Transverse colon (tissue), 4 donors: Measurements from ENCODE around the gene TCOF1. TPM values are rescaled to one million over a fixed set of nuclear protein-coding genes. Genes with fewer than 3 reads are reported as not detected.

Experiments
- DNase-seq: peaks from one replicate; pipeline ENCODE4 v3.0.0-alpha.2; 2019
- H3K27ac ChIP-seq, 4 donors: fragments of 200-600 bp; sonication (generic); 2 replicates each; pipeline ENCODE4 v1.5.1; 2016 to 2018; ENCODE audit warnings: inconsistent platforms in 4 of 4
- H3K27me3 ChIP-seq: fragments of 200-600 bp; sonication (generic); 2 replicates; pipeline ENCODE4 v1.5.1; 2017; ENCODE audit warnings: inconsistent platforms
- H3K36me3 ChIP-seq, 4 donors: fragments of 200-600 bp; sonication (generic); 2 replicates each; pipeline ENCODE4 v1.5.1; 2017 to 2019; ENCODE audit warnings: inconsistent platforms in 4 of 4
- H3K4me1 ChIP-seq, 4 donors: fragments of 200-600 bp; sonication (generic); 2 replicates each; pipeline ENCODE4 v1.5.1; 2017 to 2020; ENCODE audit warnings: inconsistent platforms in 4 of 4
- H3K4me3 ChIP-seq, 4 donors: fragments of 200-600 bp; sonication (generic); 1 replicate in 1 of 4; 2 replicates in 3 of 4; pipeline versions ENCODE4 v1.5.1 to v1.6.1; 2017 to 2019; ENCODE audit warnings: inconsistent platforms in 4 of 4
- H3K9me3 ChIP-seq, 2 donors: fragments of 200-600 bp; sonication (generic); 2 replicates each; pipeline ENCODE4 v1.5.1; 2017 to 2019; ENCODE audit warnings: inconsistent platforms in 2 of 2
- EP300 ChIP-seq: sonication (generic); formaldehyde crosslinking; IDR thresholded peaks from one replicate; pipeline ENCODE4 v1.6.1; 2017; ENCODE audit warnings: antibody characterized with exemption, low read depth
- POLR2A ChIP-seq: fragments of 450-650 bp; IDR thresholded peaks from one replicate; pipeline ENCODE4 v1.6.1; 2016; ENCODE audit warnings: antibody characterized with exemption, mild to moderate bottlenecking, moderate library complexity
- POLR2AphosphoS5 ChIP-seq, 3 donors: sonication (generic); formaldehyde crosslinking; IDR thresholded peaks; one replicate each; pipeline ENCODE4 v1.6.1; 2016; ENCODE audit warnings: antibody characterized with exemption in 3 of 3
- WGBS, 2 donors: methylation state at CpG; one replicate each; pipeline ENCODE4 v1.1.5; 2018; ENCODE audit warnings: low coverage in 1 of 2; 5-methylcytosine and 5-hydroxymethylcytosine counted together
- in situ Hi-C, 4 donors: fragments of 200-750 bp; cut with MboI; loops; one replicate each; pipeline versions ENCODE4 v1.15.0 to v1.15.1; 2017; ENCODE audit warnings: low sequenced_read_pairs in 3 of 4, low pct_ligation_motif_present in 1 of 4, low pct_unique_long_range_greater_than_20kb in 1 of 4
- intact Hi-C: fragments of 100-400 bp; cut with DNase I; formaldehyde crosslinking; loops from one replicate; pipeline ENCODE4 v1.15.1; 2023; ENCODE audit warnings: low total_unique reads
- total RNA-seq, 4 donors: library from RNA; depleted of rRNA; stranded (reverse); fragments of >200 nt; gene quantifications; one replicate each; pipeline ENCODE4 v1.1.0, GENCODE V29; 2016
- TF ChIP-seq, protein P1 (sequence below), 5 experiments: fragments of 200-600 bp in 3 of 5; fragments of 450-650 bp in 2 of 5; sonication (generic) in 3 of 5; IDR thresholded peaks; 1 replicate in 2 of 5; 2 replicates in 3 of 5; pipeline ENCODE4 v1.5.1; 2016 to 2017; ENCODE audit warnings: antibody characterized with exemption in 5 of 5, inconsistent platforms in 3 of 5, mild to moderate bottlenecking in 2 of 5, moderate library complexity in 1 of 5

TCOF1 gene
- total RNA-seq, 4 donors from 2014 or later = 12.0 to 87.2 (median 31.3) TPM

GRCh38 chr5:150347451-150347850, 10.0 kb upstream of the TCOF1 start:
- no peak for DNase-seq
- H3K4me1 ChIP-seq = peaks cover 0 to 13% (median 6%) of the 10 kb centered on the region in 4 donors
- no peaks in the 10 kb centered on the region for H3K36me3 ChIP-seq
- TF ChIP-seq, protein P1, sequence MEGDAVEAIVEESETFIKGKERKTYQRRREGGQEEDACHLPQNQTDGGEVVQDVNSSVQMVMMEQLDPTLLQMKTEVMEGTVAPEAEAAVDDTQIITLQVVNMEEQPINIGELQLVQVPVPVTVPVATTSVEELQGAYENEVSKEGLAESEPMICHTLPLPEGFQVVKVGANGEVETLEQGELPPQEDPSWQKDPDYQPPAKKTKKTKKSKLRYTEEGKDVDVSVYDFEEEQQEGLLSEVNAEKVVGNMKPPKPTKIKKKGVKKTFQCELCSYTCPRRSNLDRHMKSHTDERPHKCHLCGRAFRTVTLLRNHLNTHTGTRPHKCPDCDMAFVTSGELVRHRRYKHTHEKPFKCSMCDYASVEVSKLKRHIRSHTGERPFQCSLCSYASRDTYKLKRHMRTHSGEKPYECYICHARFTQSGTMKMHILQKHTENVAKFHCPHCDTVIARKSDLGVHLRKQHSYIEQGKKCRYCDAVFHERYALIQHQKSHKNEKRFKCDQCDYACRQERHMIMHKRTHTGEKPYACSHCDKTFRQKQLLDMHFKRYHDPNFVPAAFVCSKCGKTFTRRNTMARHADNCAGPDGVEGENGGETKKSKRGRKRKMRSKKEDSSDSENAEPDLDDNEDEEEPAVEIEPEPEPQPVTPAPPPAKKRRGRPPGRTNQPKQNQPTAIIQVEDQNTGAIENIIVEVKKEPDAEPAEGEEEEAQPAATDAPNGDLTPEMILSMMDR (IDR thresholded peaks at IDR 0.05) = no peak
- TF ChIP-seq POLR2AphosphoS5 (IDR thresholded peaks at IDR 0.05) (no peak), EP300 (no peak), POLR2A (no peak)
- 76 to 86% methylated on average over 8 to 9 of the region's 9 CpGs for WGBS, 2 donors
- no peak overlapping the region for H3K27ac ChIP-seq
- H3K4me3 ChIP-seq = no peak overlapping the region
- in situ Hi-C loops = no loop called here
- no peaks in the 10 kb centered on the region for H3K27me3 ChIP-seq
- intact Hi-C loops = no loop called here
- H3K9me3 ChIP-seq = no peaks in the 10 kb centered on the region

DNA sequence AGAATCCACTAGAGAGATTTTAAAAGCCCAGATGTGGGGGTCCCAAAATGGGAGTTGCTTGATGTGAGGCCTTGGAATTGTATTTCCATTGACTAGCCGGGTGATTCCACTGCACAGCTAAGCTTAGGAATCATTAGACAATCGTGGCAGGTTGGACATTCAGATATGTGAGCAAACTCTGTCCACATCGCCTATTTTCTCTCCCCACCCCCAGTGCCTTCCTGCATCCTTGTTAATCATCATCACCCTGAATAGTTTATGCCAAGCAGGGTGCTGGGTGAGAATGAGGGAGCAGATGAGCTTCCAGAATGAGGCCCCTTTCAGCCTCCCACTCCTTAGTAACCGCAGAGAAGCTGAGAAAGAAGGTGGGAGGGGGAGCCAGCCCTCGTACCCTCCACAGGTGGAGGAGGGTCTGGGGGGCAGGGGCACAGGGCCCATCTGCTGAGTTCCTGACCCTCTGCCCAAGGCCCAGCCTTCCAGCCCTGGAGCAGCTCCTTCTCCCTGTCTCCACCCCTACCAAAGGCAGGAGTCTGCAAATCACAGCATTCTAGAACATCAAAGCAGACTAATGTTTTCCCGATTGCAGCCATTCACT, 7.7 kb upstream of the TCOF1 start:
- WGBS, 2 donors = 0 to 83% methylated on average over 1 to 6 of the region's 6 CpGs
- intact Hi-C loops = no loop called here
- H3K4me3 ChIP-seq = no peak overlapping the region
- H3K9me3 ChIP-seq = no peaks in the 10 kb centered on the region
- H3K4me1 ChIP-seq = peaks cover 0 to 19% (median 8%) of the 10 kb centered on the region in 4 donors
- in situ Hi-C loops = no loop called here
- H3K27ac ChIP-seq = no peak overlapping the region
- H3K36me3 ChIP-seq = no peaks in the 10 kb centered on the region
- H3K27me3 ChIP-seq = no peaks in the 10 kb centered on the region
- no peak for TF ChIP-seq POLR2A
- no peak for TF ChIP-seq POLR2AphosphoS5 (IDR thresholded peaks at IDR 0.05)
- TF ChIP-seq, protein P1 (IDR thresholded peaks at IDR 0.05) = no peak
- TF ChIP-seq EP300 = no peak
- DNase-seq = no peak

GRCh38 chr5:150350524-150351344, 6.8 kb upstream of the TCOF1 start:
- TF ChIP-seq POLR2AphosphoS5 (IDR thresholded peaks at IDR 0.05) = no peak
- TF ChIP-seq, protein P1 (IDR thresholded peaks at IDR 0.05) = peak; percentile 40 to 70 (median 48)
- no peak for TF ChIP-seq EP300
- no peak for TF ChIP-seq POLR2A
- peaks cover 0 to 19% (median 8%) of the 10 kb centered on the region in 4 donors for H3K4me1 ChIP-seq
- intact Hi-C loops (no loop called here), in situ Hi-C loops (no loop called here)
- no peaks in the 10 kb centered on the region for H3K27me3 ChIP-seq
- peak overlapping the region in 1 of 4 donors; percentile 4 for H3K27ac ChIP-seq
- no peaks in the 10 kb centered on the region for H3K36me3 ChIP-seq
- no peaks in the 10 kb centered on the region for H3K9me3 ChIP-seq
- 22 to 45% methylated on average over 4 to 7 of the region's 7 CpGs for WGBS, 2 donors
- H3K4me3 ChIP-seq = no peak overlapping the region
- DNase-seq = peak; percentile 79

DNA sequence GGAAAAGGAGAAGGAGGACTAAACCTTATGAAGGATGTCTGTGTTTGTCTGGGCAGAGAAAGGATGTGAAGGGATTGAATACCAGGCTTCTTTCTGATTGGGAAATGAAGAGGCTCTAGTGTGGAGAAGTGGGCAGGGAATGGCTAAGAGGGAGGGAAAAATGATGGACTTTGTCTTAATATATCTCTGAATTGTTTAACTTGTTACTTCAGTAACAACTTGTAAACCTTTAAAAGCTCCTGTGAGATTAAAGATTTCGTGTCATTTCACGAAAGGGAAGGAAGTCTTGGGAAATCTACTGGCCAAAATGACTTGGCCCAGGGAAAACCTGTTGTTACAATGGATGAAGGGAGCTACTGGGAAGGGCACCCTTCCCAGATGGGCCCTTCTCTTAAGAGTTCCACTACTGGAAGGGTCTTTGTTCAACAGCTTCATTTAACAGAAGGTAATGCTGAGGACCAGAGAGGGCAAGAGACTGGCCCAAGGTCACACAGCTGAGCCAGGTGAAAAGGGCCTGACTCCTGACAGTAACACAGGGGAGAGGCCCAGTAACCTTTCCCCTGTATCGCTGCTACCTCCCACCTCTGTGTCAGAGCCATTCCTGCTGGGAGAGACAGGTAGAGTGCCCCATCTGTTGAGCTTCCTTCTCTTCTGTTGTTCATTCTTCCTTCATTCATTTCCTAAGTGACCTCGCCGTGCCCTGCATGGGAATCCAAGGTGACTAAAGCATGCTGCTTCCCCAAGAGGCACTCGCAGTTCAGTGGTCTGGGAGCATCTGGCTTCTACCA, 5.1 kb upstream of the TCOF1 start:
- H3K36me3 ChIP-seq = no peaks in the 10 kb centered on the region
- no peak for DNase-seq
- no peaks in the 10 kb centered on the region for H3K9me3 ChIP-seq
- no peak overlapping the region for H3K4me3 ChIP-seq
- TF ChIP-seq POLR2AphosphoS5 (IDR thresholded peaks at IDR 0.05) (no peak), POLR2A (no peak), EP300 (no peak)
- TF ChIP-seq, protein P1 (IDR thresholded peaks at IDR 0.05) = no peak
- peaks cover 0 to 25% (median 12%) of the 10 kb centered on the region in 4 donors for H3K4me1 ChIP-seq
- H3K27me3 ChIP-seq = no peaks in the 10 kb centered on the region
- WGBS, 2 donors = 56 to 74% methylated on average over 2 to 6 of the region's 6 CpGs
- in situ Hi-C loops = no loop called here
- H3K27ac ChIP-seq = peak overlapping the region in 3 of 4 donors; percentile 6 to 47 (median 10)
- intact Hi-C loops = no loop called here
